ENCODE results near the gene TBC1D10A. TPM values are rescaled to one million over a fixed set of nuclear protein-coding genes. Genes with fewer than 3 reads are reported as not detected.

TBC1D10A gene
- total RNA-seq, 1 donor from 2014 or later, result 51.8 TPM

DNA sequence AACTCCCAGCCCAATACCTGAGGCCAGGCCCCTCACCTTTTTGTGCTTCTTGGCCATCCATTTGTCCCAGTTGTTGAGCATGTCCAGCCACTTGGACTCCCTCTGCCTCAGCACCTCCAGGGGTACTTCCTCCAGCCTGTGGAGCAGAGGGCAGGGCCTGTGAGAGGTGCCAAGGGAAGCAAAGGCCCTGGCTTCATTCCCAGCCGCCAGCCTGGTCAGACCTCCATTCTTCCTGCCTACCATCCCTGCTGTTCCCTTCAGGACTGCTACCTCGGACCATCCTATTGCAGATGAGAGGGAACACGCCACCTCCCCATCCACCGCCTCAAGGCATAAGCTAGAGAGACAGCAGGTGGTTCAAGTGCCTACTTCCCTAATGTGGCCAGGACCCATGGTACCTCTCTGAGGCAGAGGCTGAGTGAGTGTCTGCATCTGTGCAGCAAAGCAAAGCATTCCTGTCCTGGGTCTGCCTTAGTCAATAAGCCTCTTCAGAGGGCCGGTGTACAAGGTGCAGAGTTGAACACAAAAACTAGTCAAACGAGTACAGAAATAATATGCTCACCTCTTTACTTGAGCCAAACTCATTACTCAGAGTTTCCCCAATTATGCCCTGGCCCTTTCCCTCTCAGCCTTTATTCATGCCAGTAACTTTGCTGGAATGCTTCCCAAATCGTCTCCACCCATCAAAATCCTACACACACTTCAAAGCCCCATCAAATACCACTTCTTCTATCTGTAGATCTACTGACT lies 22.1 kb downstream of the TBC1D10A start:
- intact Hi-C loops (cut with micrococcal nuclease), result loop anchor here (1.0 to 5.0 kb wide), 3 partner anchors 15 to 467 kb away; partner anchors contain the start of genes ASCC2 and CASTOR1

- intact Hi-C loops (cut with micrococcal nuclease), result no loop called here
Measured at GRCh38 chr22:30302810-30303138, 24.0 kb downstream of the TBC1D10A start.

- intact Hi-C loops (cut with micrococcal nuclease), result no loop called here
Measured at GRCh38 chr22:30301995-30302809, 24.5 kb downstream of the TBC1D10A start.

DNA sequence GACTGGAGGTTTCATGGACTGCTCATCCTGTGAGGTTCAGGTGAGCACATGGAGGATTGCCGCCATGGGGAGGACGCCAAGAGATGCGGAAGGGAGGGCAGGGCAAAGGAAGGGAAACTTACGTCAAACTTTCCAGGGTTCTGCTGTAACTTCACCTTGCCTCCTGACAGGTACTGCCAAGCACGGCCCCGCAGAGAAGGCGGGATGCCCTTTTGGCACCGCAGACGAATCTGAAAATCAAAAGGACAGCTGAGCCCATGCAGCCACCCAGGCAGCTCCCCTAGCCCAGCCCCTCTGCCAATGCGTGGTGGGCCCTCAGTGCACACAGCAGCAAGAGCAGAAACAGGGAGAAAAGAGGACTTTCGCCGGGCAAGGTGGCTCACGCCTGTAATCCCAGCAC lies 27.4 kb downstream of the TBC1D10A start:
- intact Hi-C loops (cut with micrococcal nuclease), result no loop called here

DNA sequence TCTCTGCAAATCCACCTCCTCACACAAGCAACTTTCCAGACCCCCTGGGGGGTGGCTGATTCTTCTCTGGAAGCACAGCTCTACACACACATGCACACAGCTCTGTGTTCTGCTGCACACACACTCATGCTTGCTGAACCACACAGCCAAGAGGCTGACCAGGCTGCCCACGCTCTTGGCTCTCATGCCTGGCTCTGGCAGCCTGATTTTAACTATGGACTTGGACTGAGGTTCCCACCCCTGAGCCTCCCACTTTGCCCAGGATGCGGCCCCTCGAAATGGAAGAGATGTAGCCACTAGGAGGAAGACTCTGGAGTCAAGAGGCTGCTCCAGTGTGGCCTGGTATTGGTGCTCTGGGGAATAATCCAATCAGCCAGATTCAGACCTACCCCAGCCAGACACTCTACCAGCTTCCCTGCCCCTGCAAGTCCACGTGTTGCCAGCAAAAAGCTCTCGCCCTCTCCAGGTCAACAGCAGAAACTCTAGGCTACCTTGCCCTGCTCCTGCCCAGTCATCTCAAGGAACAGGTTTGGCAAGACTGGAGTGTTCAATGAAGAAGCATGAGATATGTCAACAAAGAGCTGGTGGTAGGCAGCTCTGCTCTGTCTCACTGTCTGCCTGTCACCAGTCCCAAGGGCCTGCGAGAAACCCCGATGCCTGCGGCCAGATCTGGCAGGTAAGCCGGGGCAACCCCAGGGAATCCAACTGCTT lies 28.6 kb downstream of the TBC1D10A start:
- intact Hi-C loops (cut with micrococcal nuclease), result no loop called here

- intact Hi-C loops (cut with micrococcal nuclease), result no loop called here
Measured at GRCh38 chr22:30297276-30297990, 29.3 kb downstream of the TBC1D10A start.

- intact Hi-C loops (cut with micrococcal nuclease), result no loop called here
Measured at GRCh38 chr22:30296833-30297232, 29.9 kb downstream of the TBC1D10A start.

DNA sequence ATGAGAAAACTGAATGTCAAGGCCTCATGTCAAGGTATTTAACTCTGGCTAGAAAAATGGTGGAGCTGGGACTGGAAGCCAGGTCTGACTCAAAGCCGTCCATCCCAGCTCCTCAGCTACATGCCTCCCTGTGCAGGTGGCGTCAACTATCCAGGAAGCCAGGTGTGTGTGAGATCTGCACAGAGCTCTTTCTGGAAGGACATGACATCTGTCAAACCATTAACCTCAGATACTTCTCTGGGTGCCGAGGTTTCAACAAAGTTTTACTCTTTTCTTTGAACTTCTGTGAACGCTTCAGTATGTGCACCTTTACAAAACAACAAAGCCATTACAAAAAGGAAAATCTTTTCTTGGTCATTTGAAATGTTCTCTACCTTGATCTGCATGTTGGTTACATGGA lies 30.4 kb downstream of the TBC1D10A start:
- intact Hi-C loops (cut with micrococcal nuclease), result no loop called here

GRCh38 chr22:30295576-30295975 lies 31.2 kb downstream of the TBC1D10A start:
- intact Hi-C loops (cut with micrococcal nuclease), result no loop called here

GRCh38 chr22:30294830-30295229 lies 31.9 kb downstream of the TBC1D10A start:
- intact Hi-C loops (cut with micrococcal nuclease), result no loop called here

- intact Hi-C loops (cut with micrococcal nuclease), result no loop called here
Measured at GRCh38 chr22:30294066-30294465, 32.7 kb downstream of the TBC1D10A start.

GRCh38 chr22:30293026-30293425 lies 33.7 kb downstream of the TBC1D10A start:
- intact Hi-C loops (cut with micrococcal nuclease), result no loop called here

GRCh38 chr22:30292069-30292970 lies 34.4 kb downstream of the TBC1D10A start:
- intact Hi-C loops (cut with micrococcal nuclease), result no loop called here

GRCh38 chr22:30291058-30291892 lies 35.5 kb downstream of the TBC1D10A start:
- intact Hi-C loops (cut with micrococcal nuclease), result no loop called here

DNA sequence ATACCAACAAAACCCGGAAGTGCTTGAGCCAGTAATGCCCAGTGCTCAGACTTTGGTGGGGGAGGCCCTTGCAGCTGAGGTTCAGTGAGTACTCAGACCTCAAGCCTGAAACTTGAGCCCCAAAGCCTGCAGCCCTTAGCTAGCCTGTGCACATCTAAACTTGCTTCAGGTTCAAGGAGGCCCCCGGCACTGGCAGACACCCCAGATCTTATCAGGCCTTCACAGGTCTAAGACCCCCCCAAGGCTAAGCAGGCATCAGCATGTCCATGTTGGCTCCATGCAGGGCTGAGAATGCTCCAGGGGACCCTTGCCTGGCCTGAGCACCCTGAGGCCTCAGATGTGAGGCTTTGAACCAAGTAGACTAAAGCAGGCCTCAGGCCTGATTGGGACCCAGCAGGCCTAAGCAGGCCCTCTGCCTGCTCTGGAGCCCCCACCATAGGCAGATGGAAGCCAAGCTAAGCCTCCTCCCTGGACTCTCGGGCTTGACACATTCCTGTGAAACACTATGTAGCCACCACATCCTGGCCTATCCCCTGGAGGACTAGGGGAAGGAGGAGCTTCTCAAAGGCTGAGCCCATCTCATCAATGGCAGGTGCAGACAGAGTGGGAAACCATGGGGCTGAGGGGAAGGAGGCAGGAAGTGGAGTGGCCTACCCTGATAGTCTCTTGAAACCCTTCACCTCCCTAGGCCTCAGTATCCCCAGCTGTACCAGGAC lies 36.2 kb downstream of the TBC1D10A start:
- intact Hi-C loops (cut with micrococcal nuclease), result no loop called here

GRCh38 chr22:30289980-30290313 lies 36.8 kb downstream of the TBC1D10A start:
- intact Hi-C loops (cut with micrococcal nuclease), result loop anchor here (1.0 to 5.0 kb wide), 7 partner anchors 15 to 687 kb away; partner anchors contain the start of genes LIF, NF2 and SF3A1

DNA sequence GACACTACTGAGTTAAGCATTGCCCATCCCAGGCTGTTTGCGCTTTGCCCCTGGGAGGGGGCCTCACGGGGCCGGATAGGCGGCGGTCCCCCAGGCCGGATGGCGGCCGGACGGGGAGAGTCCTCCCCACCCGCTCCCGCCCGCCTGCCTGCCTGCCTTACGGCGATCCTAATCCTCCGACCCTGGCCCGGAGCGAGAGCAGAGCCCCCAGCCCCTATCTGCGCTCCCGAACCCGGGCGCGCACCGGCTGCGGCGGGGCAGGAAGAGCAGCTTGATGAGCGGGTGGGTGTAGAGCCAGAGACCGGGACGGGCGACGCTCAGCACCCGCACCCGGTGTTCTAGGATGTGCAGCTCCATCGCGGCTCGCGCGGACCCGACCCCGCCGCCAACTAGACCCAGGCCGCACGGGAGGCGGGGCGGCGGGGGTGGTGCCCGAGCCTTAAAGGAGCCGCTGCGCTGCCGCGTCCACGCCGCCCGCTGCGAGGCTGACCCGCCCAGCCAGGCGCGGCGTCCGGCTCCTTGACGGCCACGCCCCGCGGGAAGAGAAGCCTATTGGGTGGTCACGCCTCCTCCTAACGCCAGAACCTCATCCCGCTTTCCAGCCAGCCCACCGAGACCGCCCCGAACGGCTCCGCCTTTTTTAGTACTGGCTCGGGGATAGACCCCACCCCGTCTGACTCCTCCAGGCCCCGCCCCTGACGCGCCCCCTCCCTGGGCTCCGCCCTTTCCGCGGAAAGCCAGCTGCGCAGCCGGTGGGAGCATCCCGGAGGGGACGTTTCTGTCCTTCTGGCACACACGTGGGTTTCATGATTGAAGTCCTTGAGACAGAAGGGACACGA lies 37.4 kb downstream of the TBC1D10A start, which contains the start of gene CASTOR1:
TSS of gene CASTOR1 (minus strand) at position 365 of the 839 bp plus-strand sequence. CDS start at position 357, 8 bp downstream.
- intact Hi-C loops (cut with micrococcal nuclease), result loop anchor here (1.0 to 5.0 kb wide), 7 partner anchors 16 to 686 kb away; partner anchors contain the start of genes LIF, NF2 and SF3A1
